ACC112 (cell line): ENCODE data around the gene HRH4.

ENCODE experiments used
- H2AFZ ChIP-seq: fragments of 200-600 bp; sonication (generic); one replicate; pipeline ENCODE4 v1.6.0; 2017; ENCODE audit warnings: antibody characterized with exemption, low read length; ENCODE audit not compliant: unreplicated experiment
- H3K27ac ChIP-seq: fragments of 200-600 bp; sonication (generic); 2 replicates; pipeline ENCODE4 v1.5.1; 2014; ENCODE audit warnings: low read depth, mild to moderate bottlenecking, antibody characterized with exemption, low read length, moderate library complexity
- H3K27me3 ChIP-seq: fragments of 200-600 bp; sonication (generic); 2 replicates; pipeline ENCODE4 v1.6.1; 2014; ENCODE audit warnings: mild to moderate bottlenecking, antibody characterized with exemption, low read length, moderate library complexity, mixed read lengths; ENCODE audit not compliant: insufficient read depth
- H3K36me3 ChIP-seq: fragments of 200-600 bp; sonication (generic); 2 replicates; pipeline ENCODE4 v1.6.1; 2016; ENCODE audit warnings: mild to moderate bottlenecking, antibody characterized with exemption, low read length, moderate library complexity, mixed read lengths; ENCODE audit not compliant: insufficient read depth
- H3K4me1 ChIP-seq: fragments of 200-600 bp; sonication (generic); one replicate; pipeline ENCODE4 v1.6.1; 2016; ENCODE audit warnings: low read length, mixed read lengths; ENCODE audit not compliant: insufficient read depth, unreplicated experiment, control insufficient read depth
- H3K4me3 ChIP-seq: fragments of 200-600 bp; sonication (generic); 2 replicates; pipeline ENCODE4 v1.5.1; 2014; ENCODE audit warnings: mild to moderate bottlenecking, low read depth, low read length
- H3K79me2 ChIP-seq: fragments of 200-600 bp; sonication (generic); one replicate; pipeline ENCODE4 v1.6.0; 2016; ENCODE audit warnings: low read length; ENCODE audit not compliant: control insufficient read depth, unreplicated experiment, insufficient read depth

Gene HRH4, protein sequence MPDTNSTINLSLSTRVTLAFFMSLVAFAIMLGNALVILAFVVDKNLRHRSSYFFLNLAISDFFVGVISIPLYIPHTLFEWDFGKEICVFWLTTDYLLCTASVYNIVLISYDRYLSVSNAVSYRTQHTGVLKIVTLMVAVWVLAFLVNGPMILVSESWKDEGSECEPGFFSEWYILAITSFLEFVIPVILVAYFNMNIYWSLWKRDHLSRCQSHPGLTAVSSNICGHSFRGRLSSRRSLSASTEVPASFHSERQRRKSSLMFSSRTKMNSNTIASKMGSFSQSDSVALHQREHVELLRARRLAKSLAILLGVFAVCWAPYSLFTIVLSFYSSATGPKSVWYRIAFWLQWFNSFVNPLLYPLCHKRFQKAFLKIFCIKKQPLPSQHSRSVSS

DNA sequence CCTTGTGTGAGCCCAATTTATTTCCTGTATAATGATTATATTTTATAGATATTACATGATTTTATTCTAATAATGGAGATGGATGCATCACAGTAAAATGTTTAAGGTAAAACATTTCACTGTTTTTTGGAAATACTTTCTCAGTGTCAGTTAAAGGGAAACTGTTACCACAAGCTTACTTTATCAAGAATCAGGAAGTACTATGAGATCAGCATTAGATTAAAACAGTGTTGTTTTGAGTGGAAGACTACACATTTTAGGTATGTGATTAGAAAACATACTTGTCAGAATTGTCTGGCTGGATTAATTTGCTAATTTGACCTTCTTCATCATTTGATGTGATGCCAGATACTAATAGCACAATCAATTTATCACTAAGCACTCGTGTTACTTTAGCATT is at the start of gene HRH4:
HRH4 (plus strand) TSS at position 250 of the 400 bp plus-strand sequence; CDS start at position 342, 92 bp downstream.
- H2AFZ ChIP-seq = no peak within 1 kb of the TSS
- H3K4me3 ChIP-seq = no peak within 1 kb of the TSS
- H3K4me1 ChIP-seq = no peaks in the 10 kb centered on the region
- H3K36me3 ChIP-seq = no peaks in the 10 kb centered on the region
- no peaks in the 10 kb centered on the region for H3K79me2 ChIP-seq
- no peaks in the 10 kb centered on the region for H3K27me3 ChIP-seq
- no peak within 1 kb of the TSS for H3K27ac ChIP-seq

DNA sequence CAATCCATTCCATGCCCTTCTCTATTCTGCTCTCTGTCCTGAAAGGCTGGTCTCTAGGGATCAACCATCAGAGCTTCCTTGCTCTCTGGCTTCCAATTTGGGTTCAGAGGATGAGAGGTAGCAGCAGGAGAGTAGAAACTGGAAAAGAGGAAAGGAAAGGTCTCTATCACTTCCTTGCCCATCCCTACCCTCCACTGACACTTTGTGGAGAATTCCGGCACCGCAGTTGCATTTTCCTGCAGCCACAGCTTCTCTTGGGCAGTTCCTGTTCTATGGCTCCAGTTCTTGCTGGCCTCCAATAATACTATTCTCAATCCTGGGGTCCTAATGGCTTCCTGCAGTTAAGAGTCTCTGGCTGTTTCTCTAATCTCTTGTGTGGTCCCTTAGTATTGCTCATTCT is 47.3 kb upstream of the HRH4 start:
- Histone ChIP-seq H3K79me2 (no peaks in the 10 kb centered on the region), H3K4me3 (no peak overlapping the region), H2AFZ (peak overlapping the region; percentile 52), H3K27me3 (peaks cover 15% of the 10 kb centered on the region; the same call in 1 of the 2 replicates), H3K27ac (no peak overlapping the region), H3K36me3 (no peaks in the 10 kb centered on the region), H3K4me1 (no peaks in the 10 kb centered on the region)

DNA sequence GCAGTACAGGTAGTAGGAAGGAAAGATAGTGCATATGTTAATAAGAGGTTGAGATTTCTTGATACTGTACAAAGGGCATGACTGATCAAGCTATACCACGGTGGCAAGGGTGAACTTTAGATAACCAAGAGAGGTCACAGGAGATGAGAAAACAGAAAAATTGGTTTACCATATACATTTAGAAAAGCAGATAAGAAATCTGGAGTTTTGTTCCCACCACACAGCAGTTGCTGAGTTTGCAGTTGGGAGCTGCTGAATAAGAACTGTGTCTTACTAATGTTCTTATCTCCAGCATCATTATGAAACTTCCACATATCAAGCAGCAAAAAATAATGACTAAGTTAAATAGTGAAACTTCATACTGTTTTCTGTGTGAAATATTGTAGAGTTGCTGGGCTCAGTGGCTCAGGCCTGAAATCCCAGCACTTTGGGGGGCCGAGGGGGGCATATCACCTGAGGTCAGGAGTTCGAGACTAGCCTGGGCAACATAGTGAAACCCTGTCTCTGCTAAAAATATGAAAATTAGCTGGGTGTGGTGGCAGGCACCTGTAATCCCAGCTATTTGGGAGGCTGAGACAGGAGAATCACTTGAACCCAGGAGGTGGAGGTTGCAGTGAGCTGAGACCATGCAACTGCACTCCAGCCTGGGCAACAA is 46.0 kb upstream of the HRH4 start:
- H2AFZ ChIP-seq = no peak overlapping the region
- H3K79me2 ChIP-seq = no peaks in the 10 kb centered on the region
- H3K27me3 ChIP-seq = peaks cover 6% of the 10 kb centered on the region; the same call in 1 of the 2 replicates
- H3K27ac ChIP-seq = no peak overlapping the region
- H3K36me3 ChIP-seq = no peaks in the 10 kb centered on the region
- no peaks in the 10 kb centered on the region for H3K4me1 ChIP-seq
- H3K4me3 ChIP-seq = no peak overlapping the region

DNA sequence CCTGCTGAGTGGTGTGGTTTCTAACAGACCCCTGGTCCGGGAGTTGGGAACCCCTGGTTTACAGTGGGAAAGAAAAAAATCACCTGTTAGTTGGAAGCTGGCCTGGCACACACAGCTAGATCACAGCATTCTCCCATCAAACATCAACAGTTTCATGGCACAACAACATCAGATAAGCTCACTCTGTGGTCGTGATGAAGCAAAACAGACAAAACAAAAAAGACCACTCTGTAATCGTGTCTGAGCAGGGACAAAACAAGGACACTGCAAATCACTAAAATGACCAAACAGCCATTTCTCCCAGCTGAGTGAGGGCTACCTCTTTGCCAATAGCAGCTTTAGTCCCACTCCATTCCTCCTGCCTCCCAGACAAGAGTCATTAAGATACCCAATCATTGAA is 43.0 kb upstream of the HRH4 start:
- Histone ChIP-seq H3K4me3 (no peak overlapping the region), H3K79me2 (no peaks in the 10 kb centered on the region), H3K27ac (no peak overlapping the region), H3K36me3 (no peaks in the 10 kb centered on the region), H3K4me1 (no peaks in the 10 kb centered on the region), H3K27me3 (no peaks in the 10 kb centered on the region; the same call in 1 of the 2 replicates), H2AFZ (no peak overlapping the region)

DNA sequence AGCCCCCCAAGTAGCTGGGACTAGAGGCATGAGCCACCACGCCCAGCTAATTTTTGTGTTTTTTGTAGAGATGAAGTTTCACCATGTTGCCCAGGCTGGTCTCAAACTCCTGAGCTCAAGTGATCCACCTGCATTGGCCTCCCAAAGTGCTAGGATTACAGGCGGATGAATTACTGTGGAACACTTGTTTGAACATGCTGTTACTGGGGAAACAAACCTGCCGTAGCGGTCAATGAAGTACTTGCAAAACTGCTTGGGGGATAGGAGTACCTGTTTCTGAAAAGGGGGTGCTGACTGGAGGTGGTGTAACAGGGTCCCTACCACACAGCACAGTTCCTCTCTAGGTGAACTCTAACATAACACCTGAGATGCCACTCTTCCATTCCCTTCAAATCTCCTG is 39.9 kb upstream of the HRH4 start:
- H3K4me3 ChIP-seq = no peak overlapping the region
- H3K4me1 ChIP-seq = no peaks in the 10 kb centered on the region
- no peak overlapping the region for H2AFZ ChIP-seq
- H3K27me3 ChIP-seq = no peaks in the 10 kb centered on the region; the same call in 1 of the 2 replicates
- H3K36me3 ChIP-seq = no peaks in the 10 kb centered on the region
- H3K79me2 ChIP-seq = no peaks in the 10 kb centered on the region
- no peak overlapping the region for H3K27ac ChIP-seq

DNA sequence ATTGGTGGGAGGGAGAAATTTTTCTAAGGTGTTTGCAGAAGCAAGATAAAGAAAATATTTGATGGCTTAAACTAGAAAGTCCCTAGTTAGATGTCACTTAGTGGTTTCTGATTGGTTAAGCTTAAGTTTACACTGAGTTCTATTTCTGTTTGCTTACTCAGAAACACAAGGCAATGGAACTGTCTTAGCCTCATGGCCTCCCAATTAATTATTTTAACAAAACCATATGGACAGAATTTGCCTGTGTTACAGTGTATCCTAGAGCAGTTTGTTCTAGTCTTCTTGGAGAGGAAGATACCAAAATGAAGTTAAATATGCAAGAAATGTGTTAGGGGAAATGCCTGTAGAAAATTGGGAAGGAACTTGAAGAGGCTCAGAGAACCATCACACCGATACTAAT is 38.6 kb upstream of the HRH4 start:
- Histone ChIP-seq H3K36me3 (no peaks in the 10 kb centered on the region), H3K4me3 (no peak overlapping the region), H3K27ac (no peak overlapping the region), H2AFZ (no peak overlapping the region), H3K27me3 (no peaks in the 10 kb centered on the region; the same call in 1 of the 2 replicates), H3K4me1 (no peaks in the 10 kb centered on the region), H3K79me2 (peaks cover under 1% of the 10 kb centered on the region)

DNA sequence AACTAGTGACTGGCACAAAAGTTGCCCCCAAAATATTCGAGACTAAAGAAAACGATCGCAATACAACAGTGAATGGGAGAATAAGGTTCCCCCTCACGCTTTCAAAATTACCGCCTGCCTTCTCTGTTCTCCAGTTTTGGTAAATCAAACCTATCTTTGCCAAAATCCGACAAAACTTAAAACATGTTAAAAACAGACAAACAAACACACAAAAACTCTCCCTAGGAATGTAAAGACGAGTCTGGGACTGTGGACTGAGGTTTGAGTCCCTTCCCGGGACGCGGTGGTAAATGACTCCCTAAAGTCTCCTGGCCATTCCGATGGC is 34.4 kb upstream of the HRH4 start:
- Histone ChIP-seq H3K27ac (peak overlapping the region; percentile 76; the same call in 1 of the 2 replicates), H2AFZ (peak overlapping the region; percentile 99), H3K36me3 (peaks cover 4% of the 10 kb centered on the region; the same call in 1 of the 2 replicates), H3K79me2 (peaks cover 23% of the 10 kb centered on the region), H3K4me3 (peak overlapping the region; percentile 86), H3K27me3 (no peaks in the 10 kb centered on the region), H3K4me1 (peaks cover 12% of the 10 kb centered on the region)

DNA sequence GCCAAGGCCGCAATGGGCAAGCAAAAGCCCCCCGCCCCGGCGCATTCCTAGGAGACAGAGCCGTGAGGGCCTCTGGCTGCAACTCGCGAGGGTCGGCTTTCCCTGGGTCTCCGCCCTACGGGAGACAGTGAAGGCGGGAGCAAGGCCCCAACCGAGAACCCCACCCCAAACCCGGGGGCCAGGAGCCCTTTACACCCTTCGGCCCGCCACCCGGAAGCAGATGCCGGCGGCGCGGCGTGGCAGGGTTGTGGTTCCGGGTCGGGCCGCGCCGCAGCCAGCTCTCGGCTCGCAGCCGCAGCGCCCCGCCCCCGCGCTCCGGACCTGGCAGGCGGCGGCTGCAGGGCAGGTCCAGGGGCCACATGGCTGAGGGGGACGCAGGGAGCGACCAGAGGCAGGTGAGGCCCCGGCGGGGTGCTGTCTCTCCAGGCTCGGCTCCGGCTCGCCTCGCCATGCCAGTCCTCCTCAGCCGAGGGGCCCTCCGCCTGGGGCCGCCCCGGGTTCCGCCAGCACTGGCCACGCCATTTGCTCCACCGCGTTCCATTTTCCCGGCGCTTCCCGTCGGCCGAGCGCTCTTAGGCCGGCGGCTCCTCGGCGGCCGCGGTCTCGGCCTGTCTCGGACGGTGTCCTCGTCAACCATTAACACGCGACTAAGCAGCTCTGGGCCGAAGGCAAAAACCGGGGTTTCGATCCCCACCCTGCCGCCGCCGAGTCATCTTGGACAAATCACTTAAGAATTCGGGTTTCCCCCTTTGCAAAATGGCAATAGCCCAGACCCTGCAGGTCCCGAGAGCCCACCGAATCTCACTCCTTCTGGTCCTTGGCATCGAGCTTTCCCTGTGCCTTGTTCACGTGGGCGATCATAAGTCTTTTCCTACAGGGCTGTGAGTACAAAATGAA is 33.8 kb upstream of the HRH4 start, which contains the start of gene IMPACT:
IMPACT (plus strand) TSS at position 273 of the 897 bp plus-strand sequence; CDS start at position 360, 87 bp downstream.
- peak within 1 kb of the TSS; percentile 86 for H3K4me3 ChIP-seq
- H3K27me3 ChIP-seq = no peaks in the 10 kb centered on the region
- H3K4me1 ChIP-seq = peaks cover 12% of the 10 kb centered on the region
- H3K27ac ChIP-seq = peak within 1 kb of the TSS; percentile 76
- peak within 1 kb of the TSS; percentile 99 for H2AFZ ChIP-seq
- peaks cover 23% of the 10 kb centered on the region for H3K79me2 ChIP-seq
- peaks cover 6% of the 10 kb centered on the region; the same call in 1 of the 2 replicates for H3K36me3 ChIP-seq

DNA sequence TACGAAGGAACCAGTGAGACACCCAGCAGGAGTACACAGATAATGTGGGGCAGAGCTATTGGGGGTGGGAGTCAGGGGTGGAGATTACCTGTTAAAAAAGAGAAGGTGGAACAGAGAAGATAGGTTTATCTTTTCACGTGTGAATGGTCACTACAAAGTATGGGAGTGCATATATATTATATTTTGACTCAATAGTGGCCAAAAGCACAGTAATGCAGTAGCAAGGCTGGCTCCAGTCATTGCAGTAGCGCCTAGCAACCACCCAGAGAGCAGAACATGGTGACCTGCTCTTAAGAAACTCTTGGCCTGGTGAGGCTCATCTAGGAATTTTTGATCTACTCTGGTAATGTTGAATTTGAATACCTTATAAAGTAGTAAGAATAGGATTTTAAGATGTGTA is 33.0 kb upstream of the HRH4 start:
- H2AFZ ChIP-seq = peak overlapping the region; percentile 99
- no peaks in the 10 kb centered on the region for H3K27me3 ChIP-seq
- peak overlapping the region; percentile 86 for H3K4me3 ChIP-seq

DNA sequence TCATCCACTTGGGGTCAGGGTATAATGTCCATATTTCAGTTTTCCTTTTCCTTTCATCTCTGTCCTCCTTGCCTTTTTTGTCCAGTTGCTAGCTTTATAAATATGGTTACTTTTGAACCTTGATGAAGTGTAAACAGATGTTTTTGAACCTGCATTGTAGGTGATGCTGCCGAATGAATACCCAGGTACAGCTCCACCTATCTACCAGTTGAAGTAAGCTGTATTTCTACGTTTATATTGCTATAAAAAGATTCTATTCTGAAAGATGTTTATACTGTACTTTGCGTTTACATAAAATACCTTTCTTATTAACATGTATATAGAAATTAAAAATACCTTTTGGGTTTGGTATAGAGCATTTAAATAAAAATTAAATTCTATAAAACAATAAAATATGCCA is 31.7 kb upstream of the HRH4 start:
- Histone ChIP-seq H3K79me2 (peaks cover 23% of the 10 kb centered on the region), H3K36me3 (peaks cover 6% of the 10 kb centered on the region; the same call in 1 of the 2 replicates), H3K27ac (no peak overlapping the region), H3K4me1 (peaks cover 12% of the 10 kb centered on the region), H3K27me3 (no peaks in the 10 kb centered on the region), H3K4me3 (peak overlapping the region; percentile 86), H2AFZ (no peak overlapping the region)

More for the DNA sequence above, 33.0 kb upstream of the HRH4 start:
- Histone ChIP-seq H3K4me1 (peaks cover 12% of the 10 kb centered on the region), H3K27ac (peak overlapping the region; percentile 76), H3K36me3 (peaks cover 6% of the 10 kb centered on the region; the same call in 1 of the 2 replicates), H3K79me2 (peaks cover 23% of the 10 kb centered on the region)
